Measurements from ENCODE around the gene MEIG1.

GRCh38 chr10:14926722-14927416 lies 32.3 kb upstream of the MEIG1 start:
- TF ChIP-seq POLR2A (IDR thresholded peaks at IDR 0.05) (no peak), CTCF (IDR thresholded peaks at IDR 0.05) (no peak)
